GM18951 (cell line): ENCODE results near the gene NPM1.
"Not testable (repeated sequence)": the region's sequence is repeated elsewhere in the genome, so short reads cannot be mapped to it uniquely, and the experiment has no call there.

Experiments
- POLR2A ChIP-seq: IDR thresholded peaks from 4 replicates; pipeline ENCODE4 v1.6.1; 2011; ENCODE audit warnings: mild to moderate bottlenecking; ENCODE audit not compliant: insufficient read length, insufficient read depth; ENCODE audit errors: extremely low read depth
- in situ Hi-C: fragments of 300-500 bp; cut with MboI; formaldehyde crosslinking; loops from one replicate; pipeline ENCODE4 v1.12.0; 2022; ENCODE audit warnings: low sequenced_read_pairs, mixed read lengths, inconsistent platforms; ENCODE audit not compliant: unreplicated experiment

NPM1 gene

GRCh38 chr5:171392585-171393159 is 5.0 kb downstream of the NPM1 start:
- in situ Hi-C loops: no loop called here
- no peak for TF ChIP-seq POLR2A

GRCh38 chr5:171395042-171395441 is 7.4 kb downstream of the NPM1 start:
- no peak for TF ChIP-seq POLR2A
- in situ Hi-C loops: no loop called here

- in situ Hi-C loops: not testable (repeated sequence)
Measured at GRCh38 chr5:171396583-171396982, 8.9 kb downstream of the NPM1 start.

DNA sequence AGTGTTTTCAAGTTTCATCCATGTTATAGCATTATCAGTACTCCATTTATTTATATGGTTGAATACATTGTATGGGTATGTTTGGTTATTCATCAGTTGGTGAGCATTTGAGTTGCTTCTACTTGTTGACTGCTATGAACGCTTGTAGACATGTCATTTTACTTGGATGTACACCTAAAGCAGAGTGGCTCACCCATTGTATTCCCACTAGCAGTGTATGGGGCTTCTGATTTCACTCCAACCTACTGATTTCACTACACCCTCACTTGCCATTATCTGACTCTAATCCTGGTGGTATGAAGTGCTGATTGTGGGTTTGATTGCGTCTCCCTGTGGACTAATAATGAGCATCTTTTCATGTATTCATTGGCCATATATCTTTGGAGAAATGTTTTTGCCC is 9.5 kb downstream of the NPM1 start:
- in situ Hi-C loops: no loop called here
- no peak for TF ChIP-seq POLR2A

- in situ Hi-C loops: no loop called here
- no peak for TF ChIP-seq POLR2A
Measured at GRCh38 chr5:171397599-171397998, 9.9 kb downstream of the NPM1 start.

DNA sequence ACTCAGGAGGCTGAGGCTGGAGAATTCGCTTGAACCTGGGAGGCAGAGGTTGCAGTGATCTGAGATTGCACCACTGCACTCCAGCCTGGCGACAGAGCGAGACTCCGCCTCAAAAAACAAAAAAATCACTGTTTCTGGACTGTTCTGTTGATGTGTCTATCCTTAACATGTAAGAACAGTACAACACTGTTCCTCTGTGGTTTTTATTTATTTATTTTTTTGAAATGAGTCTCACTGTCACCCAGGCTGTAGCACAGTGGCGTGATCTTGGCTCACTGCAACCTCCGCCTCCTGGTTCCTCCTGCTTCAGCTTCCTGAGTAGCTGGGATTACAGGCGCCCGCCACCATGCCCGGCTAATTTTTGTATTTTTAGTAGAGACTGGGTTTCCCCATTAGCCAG is 11.0 kb downstream of the NPM1 start:
- in situ Hi-C loops: not testable (repeated sequence)

DNA sequence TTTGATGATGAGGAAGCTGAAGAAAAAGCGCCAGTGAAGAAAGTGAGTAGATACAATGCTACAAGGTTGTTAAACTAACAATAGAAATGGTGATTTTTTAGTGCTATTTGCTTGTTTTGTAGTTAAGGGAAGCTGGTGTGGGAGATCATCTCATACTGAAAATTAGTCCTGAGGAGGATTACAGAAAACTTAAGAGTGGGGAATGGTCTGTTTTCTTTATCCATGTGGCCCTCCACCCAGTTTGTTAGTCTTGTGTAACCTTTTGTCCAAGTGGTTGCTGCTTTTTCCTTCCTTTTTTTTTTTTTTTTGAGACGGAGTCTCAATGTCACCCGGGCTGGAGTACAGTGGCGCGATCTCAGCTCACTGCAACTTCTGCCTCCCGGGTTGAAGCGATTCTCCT is 12.5 kb downstream of the NPM1 start:
- TF ChIP-seq POLR2A: no peak
- in situ Hi-C loops: loop anchor here (25.0 kb wide), 1 partner anchor 637 kb away; no protein-coding TSS in a partner anchor

DNA sequence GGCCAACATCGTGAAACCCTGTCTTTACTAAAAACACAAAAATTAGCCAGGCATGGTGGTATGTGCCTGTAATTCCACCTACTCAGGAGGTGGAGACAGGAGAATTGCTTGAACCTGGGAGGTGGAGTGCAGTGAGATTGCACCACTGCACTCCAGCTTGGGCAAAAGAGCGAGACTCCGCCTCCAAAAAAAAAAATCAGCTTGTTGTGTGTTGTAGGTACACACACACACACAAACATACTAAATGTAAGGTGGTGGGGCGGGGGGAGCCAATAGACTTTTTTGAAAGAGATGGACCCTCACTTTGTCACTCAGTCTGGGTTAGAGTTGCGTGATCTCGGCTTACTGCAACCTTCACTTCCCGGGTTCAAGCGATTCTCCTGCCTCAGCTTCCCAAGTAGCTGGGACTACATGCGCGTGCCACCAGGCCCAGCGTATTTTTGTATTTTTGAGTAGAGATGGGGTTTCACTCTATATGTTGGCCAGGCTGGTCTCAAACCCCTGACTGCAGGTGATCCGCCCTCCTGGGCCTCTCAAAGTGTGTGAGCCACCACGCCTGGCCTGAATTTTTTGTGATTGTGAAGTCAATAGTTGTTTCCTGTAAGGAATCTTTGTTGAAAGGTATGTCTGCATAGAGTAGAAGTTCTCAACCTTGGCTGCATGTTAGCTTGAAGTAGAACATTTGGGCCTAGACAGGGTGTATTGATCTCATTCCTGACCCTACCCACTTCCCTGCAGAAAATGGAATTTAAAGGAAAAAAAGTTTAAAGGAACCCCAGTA is 13.7 kb downstream of the NPM1 start:
- in situ Hi-C loops: loop anchor here (25.0 kb wide), 1 partner anchor 636 kb away; no protein-coding TSS in a partner anchor
- TF ChIP-seq POLR2A: no peak

DNA sequence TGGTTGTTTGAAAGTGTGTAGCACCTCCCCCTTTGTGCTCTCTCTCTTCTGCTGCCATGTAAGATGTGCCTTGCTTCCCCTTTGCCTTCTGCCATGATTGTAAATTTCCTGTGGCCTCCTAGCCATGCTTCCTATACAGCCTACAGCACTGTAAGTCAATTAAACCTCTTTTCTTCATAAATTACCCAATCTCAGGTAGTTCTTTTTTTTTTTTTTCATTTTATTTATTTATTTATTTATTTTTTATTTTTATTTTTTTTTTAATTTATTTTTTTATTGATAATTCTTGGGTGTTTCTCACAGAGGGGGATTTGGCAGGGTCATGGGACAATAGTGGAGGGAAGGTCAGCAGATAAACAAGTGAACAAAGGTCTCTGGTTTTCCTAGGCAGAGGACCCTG is 15.1 kb downstream of the NPM1 start:
- in situ Hi-C loops: loop anchor here (25.0 kb wide), 1 partner anchor 635 kb away; no protein-coding TSS in a partner anchor

- TF ChIP-seq POLR2A: no peak
- in situ Hi-C loops: loop anchor here (25.0 kb wide), 1 partner anchor 632 kb away; no protein-coding TSS in a partner anchor
Measured at GRCh38 chr5:171405615-171406014, 18.0 kb downstream of the NPM1 start.

- in situ Hi-C loops: loop anchor here (25.0 kb wide), 1 partner anchor 630 kb away; no protein-coding TSS in a partner anchor
- no peak for TF ChIP-seq POLR2A
Measured at GRCh38 chr5:171407234-171407633, 19.6 kb downstream of the NPM1 start.

DNA sequence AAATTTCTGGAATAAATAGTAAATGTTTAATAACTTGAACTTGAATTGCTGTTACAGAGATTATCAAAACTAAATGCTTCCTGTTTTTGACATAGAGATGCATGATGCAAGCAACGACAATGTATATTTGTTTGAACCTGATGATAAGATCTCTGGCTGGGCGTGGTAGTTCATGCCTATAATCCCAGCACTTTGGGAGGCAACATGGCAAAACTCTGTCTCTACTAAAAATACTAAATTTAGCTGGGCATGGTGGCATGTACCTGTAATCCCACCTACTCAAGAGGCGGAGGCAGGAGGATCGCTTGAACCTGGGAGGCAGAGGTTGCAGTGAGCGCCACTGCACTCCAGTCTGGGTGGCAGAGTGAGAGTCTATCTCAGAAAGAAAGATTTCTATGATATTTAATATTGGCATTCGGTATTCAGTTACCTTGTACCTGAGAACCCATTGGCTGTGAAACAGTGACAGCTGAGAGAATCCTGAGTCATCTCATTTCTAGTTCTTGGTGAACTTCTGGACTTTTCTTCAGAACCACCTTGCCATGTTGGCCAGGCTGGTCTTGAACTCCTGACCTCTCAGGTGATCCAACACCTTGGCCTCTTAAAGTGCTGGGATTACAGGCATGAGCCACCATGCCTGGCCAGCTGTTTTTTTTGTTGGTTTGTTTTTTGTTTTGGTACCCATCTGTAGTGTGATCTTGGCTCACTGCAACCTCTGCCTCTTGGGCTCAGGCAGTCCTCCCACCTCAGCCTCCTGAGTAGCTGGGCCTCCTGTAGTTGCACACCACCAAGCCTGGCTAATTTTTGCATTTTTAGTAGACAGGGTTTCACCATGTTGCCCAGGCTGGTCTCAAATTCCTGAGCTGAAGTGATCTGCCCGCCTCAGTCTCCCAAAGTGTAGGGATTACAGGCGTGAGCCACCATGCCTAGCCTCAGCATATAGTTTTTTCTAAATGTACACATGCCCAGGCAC is 21.8 kb downstream of the NPM1 start:
- in situ Hi-C loops: loop anchor here (25.0 kb wide), 1 partner anchor 628 kb away; no protein-coding TSS in a partner anchor
- TF ChIP-seq POLR2A: no peak

GRCh38 chr5:171410181-171410580 is 22.5 kb downstream of the NPM1 start:
- in situ Hi-C loops: loop anchor here (25.0 kb wide), 1 partner anchor 627 kb away; no protein-coding TSS in a partner anchor
- TF ChIP-seq POLR2A: no peak
